A549 (cell line): ENCODE data around the gene AGTRAP. TPM values are rescaled to one million over a fixed set of nuclear protein-coding genes. Genes with fewer than 3 reads are reported as not detected.

Source experiments
- ATAC-seq, 2 experiments: fragments of 200-7000 bp in 1 of 2; fragments of >200 bp in 1 of 2; cut with Nextera tagmentation in 1 of 2; cut with Tn5 transposase in 1 of 2; 3 replicates each; pipeline versions ENCODE4 v1.8.0 to v1.9.1; 2018 to 2020; ENCODE audit warnings: mild to moderate bottlenecking in 1 of 2, moderate library complexity in 1 of 2
- CTCF ChIA-PET: fragments of 300-600 bp; sonication (Branson Sonifier 250); formaldehyde crosslinking; extraction: SDS; loops from one replicate; lab custom pipeline; 2021; ENCODE audit warnings: antibody characterized with exemption, inconsistent platforms; lab: Yijun Ruan, JAX
- POLR2A ChIA-PET: fragments of 350-600 bp; formaldehyde crosslinking; extraction: SDS; loops from one replicate; lab custom pipeline; 2021; ENCODE audit warnings: antibody characterized with exemption, inconsistent platforms; lab: Yijun Ruan, JAX
- DNase-seq, 2 experiments: peaks; one replicate each; pipeline versions ENCODE4 v3.0.0 to v3.0.0-alpha.2; 2011 to 2016; ENCODE audit warnings: low read depth in 1 of 2, low spot score in 1 of 2
- FAIRE-seq: peaks from 2 replicates; lab custom pipeline; 2011; peaks lifted over from hg19 to GRCh38; lab: Jason Lieb, UNC
- H3K27ac ChIP-seq, 2 experiments: fragments of >200 bp; sonication (Bioruptor Twin); formaldehyde crosslinking; 3 replicates each; pipeline ENCODE4 v1.5.1; 2016 to 2017
- H3K4me1 ChIP-seq: fragments of >200 bp; sonication (Bioruptor Twin); formaldehyde crosslinking; 3 replicates; pipeline ENCODE4 v1.6.1; 2016
- H3K4me2 ChIP-seq: fragments of >200 bp; sonication (Bioruptor Twin); formaldehyde crosslinking; 3 replicates; pipeline ENCODE4 v1.6.1; 2016
- H3K4me3 ChIP-seq: fragments of >200 bp; sonication (Bioruptor Twin); formaldehyde crosslinking; 3 replicates; pipeline ENCODE4 v1.5.1; 2016
- H3K9me3 ChIP-seq: fragments of >200 bp; sonication (Bioruptor Twin); formaldehyde crosslinking; 3 replicates; pipeline ENCODE4 v1.6.1; 2016
- CBX2 ChIP-seq: fragments of 200-600 bp; sonication (generic); IDR thresholded peaks from 2 replicates; pipeline ENCODE4 v1.6.1; 2016; ENCODE audit warnings: low read depth, mild to moderate bottlenecking, borderline replicate concordance
- CBX8 ChIP-seq: fragments of 200-600 bp; sonication (generic); IDR thresholded peaks from 2 replicates; pipeline ENCODE4 v1.6.1; 2016
- CEBPB ChIP-seq, 2 experiments: fragments of >200 bp in 1 of 2; sonication (Bioruptor Twin) in 1 of 2; formaldehyde crosslinking in 1 of 2; IDR thresholded peaks; 2 replicates each; pipeline ENCODE4 v1.6.1; 2012 to 2016
- ESRRA ChIP-seq: fragments of 150-350 bp; IDR thresholded peaks from 2 replicates; pipeline ENCODE4 v1.6.1; 2014; ENCODE audit warnings: mild to moderate bottlenecking, low read length, borderline replicate concordance
- FOSL2 ChIP-seq, 2 experiments: fragments of 450-650 bp in 1 of 2; fragments of >200 bp in 1 of 2; sonication (Bioruptor Twin) in 1 of 2; formaldehyde crosslinking; IDR thresholded peaks; 2 replicates each; pipeline versions ENCODE4 v1.5.0 to v1.6.1; 2016 to 2020; ENCODE audit warnings: mild to moderate bottlenecking in 1 of 2, moderate library complexity in 1 of 2
- HEYL ChIP-seq: fragments of 250-450 bp; sonication (Bioruptor Pico); IDR thresholded peaks from 2 replicates; pipeline ENCODE4 v1.8.0; 2021; ENCODE audit warnings: mild to moderate bottlenecking, moderate library complexity
- HOXA7 ChIP-seq: fragments of 250-450 bp; sonication (Bioruptor Pico); IDR thresholded peaks from 2 replicates; pipeline ENCODE4 v1.5.0; 2020; ENCODE audit warnings: mild to moderate bottlenecking, moderate library complexity
- KDM5A ChIP-seq: fragments of 200-600 bp; sonication (generic); IDR thresholded peaks from 2 replicates; pipeline ENCODE4 v1.6.1; 2016; ENCODE audit warnings: antibody characterized with exemption, mild to moderate bottlenecking
- RAD21 ChIP-seq, 2 experiments: fragments of >200 bp in 1 of 2; sonication (Bioruptor Twin) in 1 of 2; formaldehyde crosslinking in 1 of 2; IDR thresholded peaks in 1 of 2; conservative IDR thresholded peaks in 1 of 2; 2 replicates in 1 of 2; 3 replicates in 1 of 2; pipeline ENCODE4 v1.6.1; 2012 to 2018; ENCODE audit warnings: inconsistent platforms in 1 of 2
- SMC3 ChIP-seq: fragments of >200 bp; sonication (Bioruptor Twin); formaldehyde crosslinking; IDR thresholded peaks from 3 replicates; pipeline ENCODE4 v1.6.1; 2018; ENCODE audit warnings: inconsistent platforms
- TP53 ChIP-seq: fragments of 250-450 bp; sonication (Bioruptor Pico); IDR thresholded peaks from 2 replicates; pipeline ENCODE4 v1.5.0; 2021; ENCODE audit warnings: mild to moderate bottlenecking, moderate library complexity
- ZFP36 ChIP-seq: fragments of 450-650 bp; IDR thresholded peaks from 2 replicates; pipeline ENCODE4 v1.6.1; 2014; ENCODE audit warnings: borderline replicate concordance; ENCODE audit not compliant: partially characterized antibody
- WGBS: methylation state at CpG from one replicate; pipeline ENCODE4 v1.1.6; 2017; ENCODE audit errors: missing lambda C conversion rate; 5-methylcytosine and 5-hydroxymethylcytosine counted together
- polyA plus RNA-seq, 4 experiments: library from polyadenylated mRNA; depleted of rRNA in 3 of 4; stranded (reverse); fragments of >200 nt; fragmentation: RNase III in 1 of 4; extraction: RNeasy Plus Mini Kit Qiagen cat#74134 plus additional on column Dnase treatment in 1 of 4; gene quantifications; 2 replicates in 3 of 4; 3 replicates in 1 of 4; pipeline ENCODE4 v1.2.3, GENCODE V29; 2011 to 2017
- TF ChIP-seq, protein P1 (sequence below): fragments of 250-450 bp; sonication (Bioruptor Pico); IDR thresholded peaks from 2 replicates; pipeline ENCODE4 v1.5.0; 2020; ENCODE audit warnings: low read depth, mild to moderate bottlenecking, moderate library complexity
- TF ChIP-seq, protein P2 (sequence below): fragments of 150-350 bp; IDR thresholded peaks from 2 replicates; pipeline ENCODE4 v1.6.1; 2014; ENCODE audit warnings: low read depth, mild to moderate bottlenecking, low read length
- TF ChIP-seq, protein P3 (sequence below): fragments of >200 bp; sonication (Bioruptor Twin); formaldehyde crosslinking; IDR thresholded peaks from 2 replicates; pipeline ENCODE4 v1.6.1; 2016
- TF ChIP-seq, protein P4 (sequence below): fragments of 200-600 bp; sonication (generic); IDR thresholded peaks from 2 replicates; pipeline ENCODE4 v1.6.1; 2016; ENCODE audit warnings: antibody characterized with exemption, mild to moderate bottlenecking, moderate library complexity
- TF ChIP-seq, protein P5 (sequence below): IDR thresholded peaks from 2 replicates; pipeline ENCODE4 v1.6.1; 2012; ENCODE audit warnings: low read depth, borderline replicate concordance
- TF ChIP-seq, protein P6 (sequence below): fragments of 250-450 bp; sonication (Bioruptor Pico); IDR thresholded peaks from 2 replicates; pipeline ENCODE4 v1.5.0; 2021; ENCODE audit warnings: mild to moderate bottlenecking, moderate library complexity, borderline replicate concordance

Gene AGTRAP
- polyA plus RNA-seq, 2 of the 4 experiments (the other 2 are of a cell fraction) = 26.9 to 57.5 TPM

DNA sequence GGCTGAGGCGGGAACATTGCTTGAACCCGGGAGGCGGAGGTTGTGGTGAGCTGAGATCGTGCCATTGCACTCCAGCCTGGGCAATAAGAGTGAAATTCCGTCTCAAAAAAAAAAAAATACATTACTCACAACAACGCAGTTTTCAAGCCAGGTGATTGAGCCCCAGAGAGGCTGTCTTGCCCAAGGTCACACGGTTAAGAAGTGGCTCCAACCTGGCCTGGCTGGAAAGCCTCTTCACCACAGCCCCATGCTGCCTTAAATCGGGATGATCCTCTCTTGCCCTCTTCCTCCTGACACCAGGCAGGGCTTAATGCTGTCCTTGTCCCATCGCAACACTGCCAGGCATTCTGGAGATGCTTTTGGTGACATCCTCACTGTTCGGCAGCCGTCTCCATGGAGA lies 22.8 kb upstream of the AGTRAP start:
- FAIRE-seq (no peak), DNase-seq (no peak)
- POLR2A ChIA-PET = no interaction called here
- H3K4me1 ChIP-seq = 0 out of 3 replicates have a peak, but pooled peaks cover 4% of the 10 kb centered on the region
- H3K27ac ChIP-seq = no peak overlapping the region
- no peak overlapping the region for H3K4me3 ChIP-seq
- CTCF ChIA-PET = interaction anchor here (1.0 to 2.6 kb wide), 4 partner anchors 9 to 675 kb away, joined by 3 to 7 read pairs (median 4); no protein-coding TSS in a partner anchor
- 57% methylated on average over 11 of the region's 11 CpGs for WGBS
- TF ChIP-seq, protein P1, sequence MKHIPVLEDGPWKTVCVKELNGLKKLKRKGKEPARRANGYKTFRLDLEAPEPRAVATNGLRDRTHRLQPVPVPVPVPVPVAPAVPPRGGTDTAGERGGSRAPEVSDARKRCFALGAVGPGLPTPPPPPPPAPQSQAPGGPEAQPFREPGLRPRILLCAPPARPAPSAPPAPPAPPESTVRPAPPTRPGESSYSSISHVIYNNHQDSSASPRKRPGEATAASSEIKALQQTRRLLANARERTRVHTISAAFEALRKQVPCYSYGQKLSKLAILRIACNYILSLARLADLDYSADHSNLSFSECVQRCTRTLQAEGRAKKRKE (CRISPR knock-in tag) = no peak
- no peak for TF ChIP-seq CBX8
- TF ChIP-seq ZFP36 = no peak
- peak in 1 of 2 experiments; percentile 35; a peak in 2 of 4 replicates for TF ChIP-seq CEBPB (IDR thresholded peaks at IDR 0.05)
- TF ChIP-seq, all 56 proteins: peak for 1
- H3K9me3 ChIP-seq = no peaks in the 10 kb centered on the region
- ATAC-seq = no peak
- H3K4me2 ChIP-seq = no peak overlapping the region

DNA sequence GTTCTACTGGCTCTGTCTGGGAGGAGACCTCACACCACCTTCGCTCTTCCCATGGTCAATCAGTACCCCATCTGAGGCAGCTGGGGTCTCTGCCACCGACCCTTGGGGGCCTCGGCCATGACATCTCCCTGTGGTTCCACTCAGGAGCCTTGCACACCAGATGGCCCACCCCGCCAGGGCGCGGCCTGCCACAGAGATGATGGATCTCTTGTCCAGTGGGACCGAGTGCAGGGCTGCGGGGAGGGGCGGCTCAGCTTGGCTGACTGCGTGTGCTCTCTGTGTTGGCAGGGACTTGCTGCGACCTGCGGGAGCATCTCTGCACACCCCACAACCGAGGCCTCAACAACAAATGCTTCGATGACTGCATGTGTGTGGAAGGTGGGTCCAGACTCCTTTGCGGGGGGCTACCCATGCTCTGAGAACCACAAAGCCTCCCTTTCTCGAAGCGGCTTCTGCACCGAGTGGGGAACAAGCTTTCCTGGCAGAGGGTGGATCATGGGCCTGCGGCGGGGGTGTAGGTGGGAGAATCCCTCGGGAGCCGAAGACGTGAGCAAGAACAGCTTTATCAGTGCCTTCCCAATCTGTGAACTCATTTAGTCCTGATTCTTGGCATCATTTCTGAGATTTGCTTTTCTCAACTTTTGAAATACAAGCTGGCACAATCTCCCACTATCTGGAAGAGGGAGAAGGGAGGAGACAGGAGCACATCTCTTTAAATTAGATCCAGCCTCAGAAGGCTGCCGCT lies 20.9 kb upstream of the AGTRAP start:
- 68% methylated on average over 13 of the region's 24 CpGs for WGBS
- TF ChIP-seq ESRRA (no peak), HOXA7 (no peak), CBX2 (no peak)
- TF ChIP-seq, protein P2, sequence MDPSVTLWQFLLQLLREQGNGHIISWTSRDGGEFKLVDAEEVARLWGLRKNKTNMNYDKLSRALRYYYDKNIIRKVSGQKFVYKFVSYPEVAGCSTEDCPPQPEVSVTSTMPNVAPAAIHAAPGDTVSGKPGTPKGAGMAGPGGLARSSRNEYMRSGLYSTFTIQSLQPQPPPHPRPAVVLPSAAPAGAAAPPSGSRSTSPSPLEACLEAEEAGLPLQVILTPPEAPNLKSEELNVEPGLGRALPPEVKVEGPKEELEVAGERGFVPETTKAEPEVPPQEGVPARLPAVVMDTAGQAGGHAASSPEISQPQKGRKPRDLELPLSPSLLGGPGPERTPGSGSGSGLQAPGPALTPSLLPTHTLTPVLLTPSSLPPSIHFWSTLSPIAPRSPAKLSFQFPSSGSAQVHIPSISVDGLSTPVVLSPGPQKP = no peak
- CTCF ChIA-PET = interaction anchor here (0.5 to 9.8 kb wide), 7 partner anchors 15 to 677 kb away, joined by 3 to 107 read pairs (median 4); partner anchors contain the start of gene FBXO6

DNA sequence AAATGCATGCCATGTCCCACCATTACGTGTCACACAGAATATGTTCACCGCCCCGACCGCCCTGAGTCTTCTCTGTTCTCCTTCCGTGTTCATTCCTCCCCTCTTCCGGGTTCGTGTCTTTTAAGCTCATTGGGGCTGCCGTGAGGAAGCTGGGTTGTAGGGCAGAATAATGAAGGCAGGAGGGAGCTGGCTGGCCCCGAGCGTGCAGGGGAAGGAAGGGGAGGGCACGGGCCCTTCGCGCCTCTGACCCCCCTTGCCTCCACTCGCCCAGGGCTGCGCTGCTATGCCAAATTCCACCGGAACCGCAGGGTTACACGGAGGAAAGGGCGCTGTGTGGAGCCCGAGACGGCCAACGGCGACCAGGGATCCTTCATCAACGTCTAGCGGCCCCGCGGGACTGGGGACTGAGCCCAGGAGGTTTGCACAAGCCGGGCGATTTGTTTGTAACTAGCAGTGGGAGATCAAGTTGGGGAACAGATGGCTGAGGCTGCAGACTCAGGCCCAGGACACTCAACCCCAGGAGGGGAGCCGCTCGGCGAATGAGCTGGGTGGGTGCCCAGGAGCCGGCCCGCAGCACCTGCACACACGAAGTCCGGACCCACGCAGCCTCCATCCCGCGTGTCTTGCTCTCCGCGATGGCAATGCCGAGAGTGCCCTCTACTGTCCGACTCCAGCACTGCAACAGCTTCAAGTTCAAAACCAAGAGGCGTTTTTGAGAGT lies 16.5 kb upstream of the AGTRAP start:
- Histone ChIP-seq H3K27ac (peak overlapping the region; percentile 52 to 79; a peak in 5 of 6 replicates), H3K4me2 (peak overlapping the region; percentile 82), H3K9me3 (no peaks in the 10 kb centered on the region), H3K4me3 (peak overlapping the region; percentile 32), H3K4me1 (no peaks in the 10 kb centered on the region)
- ChIA-PET CTCF (interaction anchor here (0.6 to 9.8 kb wide), 30 partner anchors 9 to 682 kb away, joined by 3 to 107 read pairs (median 6); partner anchors contain the start of genes AGTRAP, DRAXIN and FBXO6), POLR2A (interaction anchor here (0.9 kb wide), 1 partner anchor 55 kb away, joined by 4 read pairs; the partner anchor contains the start of gene FBXO6)
- FAIRE-seq (no peak), DNase-seq (peak in 1 of 2 experiments; percentile 53), ATAC-seq (peak; percentile 78 to 80)
- WGBS = 17% methylated on average over 35 of the region's 44 CpGs
- TF ChIP-seq, protein P3, sequence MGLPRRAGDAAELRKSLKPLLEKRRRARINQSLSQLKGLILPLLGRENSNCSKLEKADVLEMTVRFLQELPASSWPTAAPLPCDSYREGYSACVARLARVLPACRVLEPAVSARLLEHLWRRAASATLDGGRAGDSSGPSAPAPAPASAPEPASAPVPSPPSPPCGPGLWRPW = no peak
- no peak for TF ChIP-seq KDM5A
- TF ChIP-seq TP53 = no peak
- TF ChIP-seq, protein P4, sequence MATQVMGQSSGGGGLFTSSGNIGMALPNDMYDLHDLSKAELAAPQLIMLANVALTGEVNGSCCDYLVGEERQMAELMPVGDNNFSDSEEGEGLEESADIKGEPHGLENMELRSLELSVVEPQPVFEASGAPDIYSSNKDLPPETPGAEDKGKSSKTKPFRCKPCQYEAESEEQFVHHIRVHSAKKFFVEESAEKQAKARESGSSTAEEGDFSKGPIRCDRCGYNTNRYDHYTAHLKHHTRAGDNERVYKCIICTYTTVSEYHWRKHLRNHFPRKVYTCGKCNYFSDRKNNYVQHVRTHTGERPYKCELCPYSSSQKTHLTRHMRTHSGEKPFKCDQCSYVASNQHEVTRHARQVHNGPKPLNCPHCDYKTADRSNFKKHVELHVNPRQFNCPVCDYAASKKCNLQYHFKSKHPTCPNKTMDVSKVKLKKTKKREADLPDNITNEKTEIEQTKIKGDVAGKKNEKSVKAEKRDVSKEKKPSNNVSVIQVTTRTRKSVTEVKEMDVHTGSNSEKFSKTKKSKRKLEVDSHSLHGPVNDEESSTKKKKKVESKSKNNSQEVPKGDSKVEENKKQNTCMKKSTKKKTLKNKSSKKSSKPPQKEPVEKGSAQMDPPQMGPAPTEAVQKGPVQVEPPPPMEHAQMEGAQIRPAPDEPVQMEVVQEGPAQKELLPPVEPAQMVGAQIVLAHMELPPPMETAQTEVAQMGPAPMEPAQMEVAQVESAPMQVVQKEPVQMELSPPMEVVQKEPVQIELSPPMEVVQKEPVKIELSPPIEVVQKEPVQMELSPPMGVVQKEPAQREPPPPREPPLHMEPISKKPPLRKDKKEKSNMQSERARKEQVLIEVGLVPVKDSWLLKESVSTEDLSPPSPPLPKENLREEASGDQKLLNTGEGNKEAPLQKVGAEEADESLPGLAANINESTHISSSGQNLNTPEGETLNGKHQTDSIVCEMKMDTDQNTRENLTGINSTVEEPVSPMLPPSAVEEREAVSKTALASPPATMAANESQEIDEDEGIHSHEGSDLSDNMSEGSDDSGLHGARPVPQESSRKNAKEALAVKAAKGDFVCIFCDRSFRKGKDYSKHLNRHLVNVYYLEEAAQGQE = no peak
- peak; percentile 75 for TF ChIP-seq SMC3
- TF ChIP-seq, protein P5, sequence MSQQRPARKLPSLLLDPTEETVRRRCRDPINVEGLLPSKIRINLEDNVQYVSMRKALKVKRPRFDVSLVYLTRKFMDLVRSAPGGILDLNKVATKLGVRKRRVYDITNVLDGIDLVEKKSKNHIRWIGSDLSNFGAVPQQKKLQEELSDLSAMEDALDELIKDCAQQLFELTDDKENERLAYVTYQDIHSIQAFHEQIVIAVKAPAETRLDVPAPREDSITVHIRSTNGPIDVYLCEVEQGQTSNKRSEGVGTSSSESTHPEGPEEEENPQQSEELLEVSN = peak; percentile 61; the same call in 1 of the 2 replicates
- TF ChIP-seq CBX2 = no peak
- no peak for TF ChIP-seq FOSL2 (IDR thresholded peaks at IDR 0.05)
- no peak for TF ChIP-seq FOSL2 (CRISPR knock-in tag; IDR thresholded peaks at IDR 0.05)
- TF ChIP-seq, protein P2 = no peak
- TF ChIP-seq, protein P6, sequence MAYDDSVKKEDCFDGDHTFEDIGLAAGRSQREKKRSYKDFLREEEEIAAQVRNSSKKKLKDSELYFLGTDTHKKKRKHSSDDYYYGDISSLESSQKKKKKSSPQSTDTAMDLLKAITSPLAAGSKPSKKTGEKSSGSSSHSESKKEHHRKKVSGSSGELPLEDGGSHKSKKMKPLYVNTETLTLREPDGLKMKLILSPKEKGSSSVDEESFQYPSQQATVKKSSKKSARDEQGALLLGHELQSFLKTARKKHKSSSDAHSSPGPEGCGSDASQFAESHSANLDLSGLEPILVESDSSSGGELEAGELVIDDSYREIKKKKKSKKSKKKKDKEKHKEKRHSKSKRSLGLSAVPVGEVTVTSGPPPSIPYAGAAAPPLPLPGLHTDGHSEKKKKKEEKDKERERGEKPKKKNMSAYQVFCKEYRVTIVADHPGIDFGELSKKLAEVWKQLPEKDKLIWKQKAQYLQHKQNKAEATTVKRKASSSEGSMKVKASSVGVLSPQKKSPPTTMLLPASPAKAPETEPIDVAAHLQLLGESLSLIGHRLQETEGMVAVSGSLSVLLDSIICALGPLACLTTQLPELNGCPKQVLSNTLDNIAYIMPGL = no peak
- no peak for TF ChIP-seq HEYL
- peak; percentile 84 to 86 for TF ChIP-seq RAD21 (conservative IDR thresholded peaks at IDR 0.05 in 1 of 2, IDR thresholded peaks at IDR 0.05 in 1 of 2)

More for the DNA sequence above, 20.9 kb upstream of the AGTRAP start:
- Histone ChIP-seq H3K4me3 (no peak overlapping the region), H3K9me3 (no peaks in the 10 kb centered on the region), H3K4me2 (no peak overlapping the region), H3K4me1 (no peaks in the 10 kb centered on the region), H3K27ac (no peak overlapping the region)
- FAIRE-seq (no peak), DNase-seq (no peak), ATAC-seq (no peak)
- POLR2A ChIA-PET = no interaction called here
